GM12872 (cell line): ENCODE results near the gene NTNG2.

ENCODE experiments used
- CTCF ChIP-seq: IDR thresholded peaks from 3 replicates; pipeline ENCODE4 v1.5.1; 2011; ENCODE audit warnings: low read depth, mild to moderate bottlenecking, low read length, moderate library complexity; ENCODE audit not compliant: insufficient read depth

The NTNG2 gene

GRCh38 chr9:132141948-132142594, 19.8 kb upstream of the NTNG2 start:
- no peak for TF ChIP-seq CTCF

- TF ChIP-seq CTCF = no peak
Observed at GRCh38 chr9:132142924-132143323, 18.9 kb upstream of the NTNG2 start.

GRCh38 chr9:132143359-132143758, 18.5 kb upstream of the NTNG2 start:
- TF ChIP-seq CTCF = no peak

GRCh38 chr9:132144708-132145365, 17.0 kb upstream of the NTNG2 start:
- TF ChIP-seq CTCF = no peak

- TF ChIP-seq CTCF = no peak
Observed at GRCh38 chr9:132146039-132146438, 15.8 kb upstream of the NTNG2 start.

GRCh38 chr9:132146575-132146974, 15.3 kb upstream of the NTNG2 start:
- TF ChIP-seq CTCF = no peak

- no peak for TF ChIP-seq CTCF
Observed at GRCh38 chr9:132147331-132147730, 14.5 kb upstream of the NTNG2 start.
